Measurements from ENCODE around the gene HIVEP1. TPM values are rescaled to one million over a fixed set of nuclear protein-coding genes. Genes with fewer than 3 reads are reported as not detected.

The HIVEP1 gene
- total RNA-seq, 1 donor from 2014 or later: 37.4 TPM

GRCh38 chr6:11978169-11978987 is 33.7 kb upstream of the HIVEP1 start:
- peak overlapping the region; percentile 65 for H3K27ac Mint-ChIP-seq
- no peak overlapping the region for H3K4me3 Mint-ChIP-seq
- H3K9me3 Mint-ChIP-seq: peaks cover 5% of the 10 kb centered on the region
- DNase-seq (ENCODE audit: extremely low spot score, unreplicated experiment): no peak
- H3K27me3 Mint-ChIP-seq: no peaks in the 10 kb centered on the region
- H3K36me3 Mint-ChIP-seq: no peaks in the 10 kb centered on the region
- no peak for TF ChIP-seq CTCF (conservative IDR thresholded peaks at IDR 0.05)
- peaks cover 8% of the 10 kb centered on the region for H3K4me1 Mint-ChIP-seq (ENCODE audit: unreplicated experiment)

- no peak for DNase-seq (ENCODE audit: extremely low spot score, unreplicated experiment)
- H3K4me3 Mint-ChIP-seq: no peak overlapping the region
- H3K4me1 Mint-ChIP-seq (ENCODE audit: unreplicated experiment): peaks cover 8% of the 10 kb centered on the region
- no peaks in the 10 kb centered on the region for H3K36me3 Mint-ChIP-seq
- no peaks in the 10 kb centered on the region for H3K9me3 Mint-ChIP-seq
- TF ChIP-seq CTCF (conservative IDR thresholded peaks at IDR 0.05): no peak
- H3K27ac Mint-ChIP-seq: no peak overlapping the region
- H3K27me3 Mint-ChIP-seq: no peaks in the 10 kb centered on the region
These were observed 32.2 kb upstream of the HIVEP1 start for GRCh38 chr6:11979866-11980265.

- H3K4me3 Mint-ChIP-seq: no peak overlapping the region
- no peaks in the 10 kb centered on the region for H3K9me3 Mint-ChIP-seq
- no peak overlapping the region for H3K27ac Mint-ChIP-seq
- no peak for DNase-seq (ENCODE audit: extremely low spot score, unreplicated experiment)
- no peaks in the 10 kb centered on the region for H3K36me3 Mint-ChIP-seq
- H3K4me1 Mint-ChIP-seq (ENCODE audit: unreplicated experiment): peaks cover 2% of the 10 kb centered on the region
- H3K27me3 Mint-ChIP-seq: no peaks in the 10 kb centered on the region
- no peak for TF ChIP-seq CTCF (conservative IDR thresholded peaks at IDR 0.05)
These were observed 28.8 kb upstream of the HIVEP1 start for GRCh38 chr6:11983306-11983705.

- Mint-ChIP-seq H3K4me1 (ENCODE audit: unreplicated experiment) (peaks cover 5% of the 10 kb centered on the region), H3K4me3 (no peak overlapping the region), H3K9me3 (no peaks in the 10 kb centered on the region), H3K36me3 (no peaks in the 10 kb centered on the region), H3K27me3 (no peaks in the 10 kb centered on the region), H3K27ac (no peak overlapping the region)
- DNase-seq (ENCODE audit: extremely low spot score, unreplicated experiment): no peak
- no peak for TF ChIP-seq CTCF (conservative IDR thresholded peaks at IDR 0.05)
These were observed 24.7 kb upstream of the HIVEP1 start for GRCh38 chr6:11987386-11987785.

GRCh38 chr6:11989386-11989785 is 22.7 kb upstream of the HIVEP1 start:
- H3K36me3 Mint-ChIP-seq: no peaks in the 10 kb centered on the region
- peaks cover 5% of the 10 kb centered on the region for H3K4me1 Mint-ChIP-seq (ENCODE audit: unreplicated experiment)
- H3K27me3 Mint-ChIP-seq: no peaks in the 10 kb centered on the region
- H3K9me3 Mint-ChIP-seq: no peaks in the 10 kb centered on the region
- DNase-seq (ENCODE audit: extremely low spot score, unreplicated experiment): no peak
- no peak overlapping the region for H3K27ac Mint-ChIP-seq
- no peak overlapping the region for H3K4me3 Mint-ChIP-seq
- TF ChIP-seq CTCF (conservative IDR thresholded peaks at IDR 0.05): no peak
